NCI-H1694 (cell line): ENCODE data around the gene PMEPA1.

Experiments
- DNase-seq: peaks from one replicate; lab custom pipeline; 2025; lab: John Stamatoyannopoulos, UW

Gene PMEPA1

DNA sequence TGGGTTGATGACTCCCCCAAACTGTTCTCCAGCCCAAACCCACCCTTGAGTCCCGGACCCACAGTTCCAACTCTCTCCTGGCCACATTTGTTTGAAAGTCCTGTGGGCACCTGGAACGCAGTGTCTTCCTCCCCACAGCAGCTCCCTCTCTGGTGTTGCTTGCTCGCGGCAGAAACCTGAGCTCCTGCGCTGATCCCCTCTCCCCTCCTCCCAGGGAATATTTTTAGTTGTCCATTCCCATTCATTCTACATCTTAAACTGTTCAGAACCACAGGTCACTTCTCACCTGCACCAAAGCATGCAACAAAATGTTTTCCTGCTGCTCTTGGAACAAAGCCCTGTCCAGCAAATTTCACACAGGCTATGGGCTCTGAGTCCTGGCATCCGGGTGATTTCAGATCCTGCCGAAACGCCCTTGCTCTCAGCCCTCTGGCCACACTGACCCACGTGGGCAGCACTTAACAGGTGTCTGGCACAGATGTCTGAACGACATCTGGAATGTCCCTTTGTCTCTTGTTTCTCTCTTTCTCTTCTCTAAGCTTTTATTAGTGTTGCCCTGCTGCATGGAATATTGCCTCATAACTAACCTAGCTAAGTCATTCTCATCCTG, 27.0 kb upstream of the PMEPA1 start:
- no peak for DNase-seq

DNA sequence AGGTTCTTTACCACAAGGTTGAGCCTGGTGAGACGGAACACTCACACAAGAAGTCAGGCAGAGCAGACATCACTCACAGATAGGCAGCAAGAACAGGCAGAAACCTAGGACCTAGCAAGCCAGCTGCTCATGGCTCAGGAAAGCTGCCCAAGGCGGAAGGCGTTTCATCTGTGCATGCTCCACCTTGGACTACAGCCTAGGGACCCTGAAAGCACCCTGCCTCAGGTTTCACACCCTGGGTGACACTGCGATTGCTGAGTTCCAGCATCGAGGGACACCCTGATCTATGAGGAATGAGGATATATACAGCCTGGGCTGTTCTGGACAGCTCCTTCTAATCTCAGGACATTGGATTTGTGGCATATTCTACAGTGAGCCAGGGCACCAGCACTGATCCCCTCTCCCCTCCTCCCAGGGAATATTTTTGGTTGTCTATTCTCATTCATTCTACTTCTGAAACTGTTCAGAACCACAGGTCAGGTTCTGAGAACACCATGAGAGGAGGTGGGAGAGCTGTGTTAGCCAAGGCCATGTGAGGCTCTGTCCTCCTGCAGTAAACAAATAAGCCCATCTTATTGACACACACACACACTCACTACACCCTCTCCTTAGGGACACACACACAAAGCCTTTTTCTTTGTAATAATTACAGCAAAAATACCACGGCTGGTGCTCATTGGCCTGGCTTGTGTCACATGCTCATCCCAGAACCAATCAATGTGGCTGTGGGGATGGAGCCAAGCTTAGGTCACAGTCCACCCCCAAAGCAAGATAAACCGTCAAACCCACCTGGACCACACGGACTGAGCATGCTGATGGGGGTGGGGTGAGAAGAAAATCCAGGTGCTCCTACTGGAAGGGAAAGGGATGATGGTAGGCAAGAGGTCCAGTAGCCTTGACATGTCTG, 26.3 kb upstream of the PMEPA1 start:
- DNase-seq: no peak

DNA sequence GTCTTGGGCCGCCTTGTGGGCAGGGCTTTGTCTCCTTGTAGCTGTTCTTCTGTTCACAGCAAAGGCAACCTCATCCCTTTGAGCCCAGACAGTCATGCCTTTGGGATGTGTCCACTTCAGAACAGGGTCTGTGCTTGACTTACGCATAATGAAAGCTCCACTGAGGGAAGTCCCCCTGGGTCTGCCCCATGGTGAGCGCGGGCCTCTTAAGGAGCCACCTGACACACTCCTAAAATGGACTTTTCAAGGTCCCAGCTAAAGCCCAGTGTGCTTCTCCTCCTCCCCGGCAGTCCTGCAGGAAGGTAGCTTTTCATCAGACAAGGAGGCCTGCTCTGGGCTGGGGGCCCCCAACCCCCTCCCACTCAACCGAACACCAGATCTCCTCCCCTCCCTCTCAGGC, 24.9 kb upstream of the PMEPA1 start:
- no peak for DNase-seq

DNA sequence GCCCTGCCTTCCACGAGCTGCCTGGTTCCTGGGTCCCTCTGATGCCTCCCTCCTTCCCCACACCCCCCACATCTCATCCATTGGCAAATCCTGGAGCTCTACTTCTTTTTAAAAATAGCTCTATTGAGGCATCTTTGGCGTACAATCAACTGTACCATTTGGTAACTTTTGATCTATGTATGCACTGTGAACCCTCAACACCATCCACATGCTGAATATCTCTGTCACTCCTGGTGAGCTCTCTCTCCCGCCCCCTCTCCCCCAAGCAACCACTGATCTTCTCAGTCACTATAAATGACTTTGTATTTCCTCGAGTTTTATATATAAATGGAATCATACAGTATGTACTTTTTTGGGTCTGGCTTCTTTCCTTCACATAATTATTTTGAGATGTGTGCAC, 22.4 kb upstream of the PMEPA1 start:
- no peak for DNase-seq

DNA sequence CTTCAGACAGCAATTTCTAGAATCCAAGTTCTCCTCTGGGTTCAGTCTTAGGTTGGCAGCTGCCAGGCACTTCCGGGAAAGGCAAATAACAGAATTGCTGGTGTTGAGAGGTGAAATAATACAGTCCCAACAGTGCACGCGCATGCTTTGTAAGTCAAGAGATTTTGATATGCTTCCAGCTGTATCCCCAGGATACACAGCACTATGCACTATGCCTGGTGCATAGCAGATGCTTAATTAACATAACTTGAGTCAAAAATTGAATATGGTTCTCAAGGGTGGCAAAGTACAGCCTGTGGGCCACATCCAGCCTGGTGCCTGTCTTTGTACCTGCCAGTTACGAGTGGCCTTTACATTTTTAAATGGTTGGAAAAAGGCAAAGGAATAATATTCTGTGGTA, 18.9 kb upstream of the PMEPA1 start:
- DNase-seq: no peak

DNA sequence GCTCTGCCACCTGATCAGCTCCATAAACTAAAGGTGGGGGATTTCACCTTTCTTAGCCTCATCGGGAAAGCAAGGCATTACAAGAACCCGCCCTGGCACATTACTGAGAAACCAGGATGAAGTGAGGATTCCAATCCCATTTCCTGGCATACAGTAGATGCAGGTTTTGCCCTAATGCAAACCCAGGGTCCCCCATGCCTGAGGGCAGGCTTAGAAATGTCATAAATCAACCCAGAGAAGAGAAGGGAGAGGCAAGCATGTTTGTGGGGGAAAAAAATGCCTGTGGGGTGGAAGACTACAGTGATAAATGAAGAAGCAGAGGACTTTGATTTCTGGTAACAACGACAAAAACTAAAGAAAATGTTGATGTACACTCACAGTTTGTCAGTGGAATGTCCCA, 18.0 kb upstream of the PMEPA1 start:
- no peak for DNase-seq

DNA sequence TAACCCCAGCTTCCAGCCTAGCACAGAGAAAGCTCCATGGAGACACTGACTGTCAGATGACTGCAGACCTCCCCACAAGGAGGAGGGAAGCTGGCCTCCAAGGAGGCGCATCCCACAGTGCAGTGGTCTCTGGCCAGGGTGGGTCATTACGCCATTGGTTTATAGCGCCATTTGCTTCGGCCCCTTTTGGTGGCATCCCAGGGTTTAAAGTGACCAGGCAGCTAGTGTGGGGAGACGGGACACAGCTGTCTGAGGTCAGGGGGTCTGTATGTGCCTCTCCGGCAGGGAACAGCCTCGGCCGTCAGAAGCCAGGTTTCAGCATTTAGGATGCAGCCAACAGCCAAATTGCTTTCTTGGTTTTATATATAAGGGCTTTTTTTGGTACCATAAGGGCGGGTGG, 15.8 kb upstream of the PMEPA1 start:
- no peak for DNase-seq

DNA sequence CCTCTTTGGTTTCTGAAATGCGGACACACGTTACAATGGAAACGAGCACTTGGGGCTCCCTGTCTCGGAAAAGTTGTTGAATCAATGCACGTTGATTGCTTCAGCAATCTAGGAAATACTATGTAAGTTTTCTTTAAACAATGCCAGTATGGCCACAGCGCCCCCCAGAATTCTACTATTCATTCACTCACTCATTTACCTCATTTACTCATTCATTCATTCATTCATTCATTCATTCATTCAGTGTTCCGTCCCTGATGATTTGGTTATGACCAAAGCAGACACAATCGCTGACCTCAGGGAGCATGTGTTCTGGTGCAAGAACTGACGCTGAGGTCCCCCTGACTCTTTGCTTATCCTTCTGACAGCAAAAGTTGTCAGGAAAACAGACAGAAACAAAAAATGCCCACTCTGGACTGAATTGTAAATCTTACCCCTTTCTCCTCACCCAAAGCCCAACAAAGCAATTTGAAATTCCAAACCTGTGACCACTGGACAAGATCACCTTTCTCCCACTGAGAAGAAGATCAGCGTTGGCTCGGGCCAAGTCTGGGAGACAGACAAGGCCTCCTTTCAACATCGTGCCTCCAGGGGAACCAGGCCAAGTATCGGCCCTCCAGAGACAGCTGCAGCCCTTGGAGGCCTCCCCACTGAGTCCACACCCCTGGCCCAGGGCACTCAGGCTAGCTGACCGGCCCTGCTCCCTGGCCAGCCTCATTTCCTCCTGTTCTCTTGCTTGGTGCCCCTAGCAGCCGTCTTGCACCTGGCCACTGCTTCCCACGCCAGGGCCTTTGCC, 15.0 kb upstream of the PMEPA1 start:
- no peak for DNase-seq

DNA sequence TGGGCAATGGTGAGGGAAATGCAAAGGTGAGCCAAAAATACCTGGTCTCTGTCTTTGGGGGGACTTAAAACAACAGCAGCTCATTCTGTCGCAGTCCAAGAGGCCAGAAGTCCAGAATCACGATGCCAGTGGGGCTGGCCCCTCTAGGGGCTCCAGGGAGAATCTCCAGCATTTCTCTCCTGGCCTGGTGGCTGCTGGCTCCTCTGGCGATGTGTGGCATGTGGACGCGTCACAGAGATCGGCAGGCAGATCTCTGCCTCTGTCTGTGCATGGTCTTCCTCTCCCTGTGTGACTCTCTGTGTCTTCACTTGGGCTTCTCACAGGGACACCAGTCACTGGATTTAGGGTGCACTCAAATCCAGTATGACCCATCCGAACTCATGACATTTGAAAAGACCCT, 14.0 kb upstream of the PMEPA1 start:
- no peak for DNase-seq

DNA sequence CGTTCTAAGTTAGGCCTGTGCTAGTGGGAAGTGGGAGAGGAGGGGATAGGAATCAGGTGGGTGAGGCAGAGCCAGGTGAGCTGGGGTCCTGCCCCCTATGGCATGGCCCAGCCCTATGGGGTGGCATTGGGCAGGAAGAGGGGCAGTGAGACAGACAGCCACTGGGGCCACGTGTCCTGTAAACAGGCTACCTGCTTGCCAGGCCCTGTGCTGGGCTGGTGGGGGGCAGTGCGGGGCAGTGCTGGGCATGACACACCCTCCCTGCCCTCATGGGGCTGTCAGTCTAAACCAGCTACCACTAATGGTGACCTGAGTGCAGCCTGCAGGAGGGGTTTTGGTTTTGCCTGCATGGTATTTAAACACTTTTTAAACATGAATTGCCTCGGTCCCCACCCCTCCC, 10.1 kb upstream of the PMEPA1 start:
- no peak for DNase-seq

DNA sequence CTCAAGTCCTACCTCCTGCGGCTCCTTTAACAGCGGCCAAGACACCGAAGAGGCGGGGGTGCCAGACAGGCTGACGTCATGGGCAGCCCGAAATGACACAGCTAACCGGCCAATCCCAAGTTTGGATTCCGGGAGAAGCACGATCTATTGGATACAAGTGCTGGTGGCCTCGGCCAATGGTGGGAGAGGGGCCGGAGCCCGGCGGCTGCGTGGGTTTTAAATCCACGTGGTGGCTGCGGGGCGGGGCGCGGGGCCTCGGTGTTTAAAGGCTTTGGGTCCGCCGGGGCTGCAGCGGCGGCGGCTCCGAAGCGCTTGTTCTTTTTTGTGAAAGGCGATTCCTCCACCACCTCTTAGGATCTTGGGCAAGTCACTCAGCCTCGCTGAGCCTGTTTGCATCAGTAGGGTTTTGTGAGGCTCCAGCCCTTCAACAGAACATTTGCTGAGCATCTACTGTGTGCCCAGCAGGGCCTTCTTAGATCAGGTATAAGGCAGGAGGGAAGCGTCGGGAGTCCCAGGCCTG, 8.7 kb upstream of the PMEPA1 start:
- DNase-seq: peak; percentile 77

DNA sequence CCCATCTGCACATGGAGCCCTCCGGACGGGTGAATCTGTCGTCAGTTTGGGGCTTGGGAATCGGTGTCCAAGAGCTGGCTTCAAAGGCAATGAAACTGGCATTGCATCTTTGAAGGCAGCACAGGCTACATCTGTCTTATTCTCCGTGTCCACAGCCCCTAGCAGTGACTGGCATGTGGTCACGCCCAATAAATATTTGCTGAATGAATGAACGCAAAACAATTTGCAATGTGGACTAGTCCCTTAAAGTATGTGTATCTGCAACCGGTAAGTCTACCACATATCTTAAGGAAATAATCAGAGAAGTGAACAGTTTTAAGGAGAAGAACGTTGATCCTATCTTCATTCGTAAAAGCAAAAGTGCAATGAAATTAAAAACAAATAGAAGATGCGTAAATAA, 8.0 kb upstream of the PMEPA1 start:
- DNase-seq: no peak

DNA sequence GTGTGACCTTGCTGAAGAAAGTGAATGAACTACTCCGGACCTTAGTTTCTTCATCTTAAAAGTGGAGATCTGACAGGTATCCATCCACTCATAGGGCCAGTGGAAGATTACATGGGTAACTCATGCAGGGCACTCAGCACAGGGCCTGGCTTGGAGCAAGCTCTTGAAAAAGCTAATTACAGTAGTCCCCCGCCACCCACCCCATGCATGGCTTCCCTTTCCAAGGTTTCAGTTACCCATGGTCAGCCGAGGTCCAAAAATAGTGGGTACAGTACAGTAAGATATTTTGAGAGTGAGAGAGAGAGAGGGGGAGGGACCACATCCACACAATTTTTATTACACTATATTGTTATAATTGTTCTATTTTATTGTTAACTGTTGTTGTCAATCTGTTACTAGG, 7.1 kb upstream of the PMEPA1 start:
- no peak for DNase-seq

DNA sequence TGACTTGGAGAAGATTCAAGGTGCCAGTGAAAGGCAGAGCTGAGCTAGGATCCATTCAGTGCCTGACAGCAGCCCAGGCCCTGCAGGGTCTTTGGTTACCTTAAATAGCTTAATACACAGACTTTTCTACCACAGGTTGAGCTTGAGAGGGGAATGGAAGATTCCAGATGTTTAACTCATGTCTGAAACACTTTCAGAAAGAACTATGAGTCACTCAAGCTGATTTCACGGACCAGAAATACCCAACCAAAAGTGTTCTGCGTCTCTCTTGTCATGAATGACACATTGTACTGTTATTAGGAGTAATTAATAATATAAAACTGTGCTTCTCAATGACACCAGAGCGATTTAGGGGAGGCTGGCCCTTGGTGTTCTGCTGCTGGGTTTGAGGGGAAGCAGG, 6.4 kb upstream of the PMEPA1 start:
- no peak for DNase-seq

DNA sequence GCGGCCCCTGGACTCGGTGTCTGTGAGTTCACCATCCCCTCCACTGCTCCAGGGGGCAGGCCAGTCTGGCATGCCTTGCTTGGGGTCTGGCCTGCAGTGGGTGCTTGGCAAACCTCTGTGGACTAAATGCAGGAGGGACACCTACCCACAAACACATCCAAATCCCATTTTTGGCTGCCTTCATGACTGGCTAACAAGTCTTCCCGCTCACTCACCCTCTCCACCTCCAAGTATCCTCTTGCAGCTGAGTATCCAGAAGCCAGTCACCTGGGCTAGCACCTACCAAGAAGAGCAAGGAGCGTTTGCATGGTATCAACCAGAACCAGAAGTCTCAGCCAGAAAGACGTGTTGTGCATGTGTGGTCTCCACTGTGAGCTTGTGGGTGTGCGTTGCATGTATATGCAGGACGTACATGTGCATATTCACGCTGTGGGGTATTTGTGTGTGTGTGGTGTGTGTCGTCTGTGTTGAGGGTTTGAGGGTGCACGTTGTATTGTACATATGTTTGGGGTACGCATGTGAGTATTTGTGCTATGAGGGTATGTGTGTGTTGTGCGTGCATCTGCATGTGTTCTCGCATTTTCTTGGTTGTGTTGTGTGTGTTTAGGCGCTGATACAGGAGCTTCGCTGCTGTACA, 5.6 kb upstream of the PMEPA1 start:
- DNase-seq: no peak

DNA sequence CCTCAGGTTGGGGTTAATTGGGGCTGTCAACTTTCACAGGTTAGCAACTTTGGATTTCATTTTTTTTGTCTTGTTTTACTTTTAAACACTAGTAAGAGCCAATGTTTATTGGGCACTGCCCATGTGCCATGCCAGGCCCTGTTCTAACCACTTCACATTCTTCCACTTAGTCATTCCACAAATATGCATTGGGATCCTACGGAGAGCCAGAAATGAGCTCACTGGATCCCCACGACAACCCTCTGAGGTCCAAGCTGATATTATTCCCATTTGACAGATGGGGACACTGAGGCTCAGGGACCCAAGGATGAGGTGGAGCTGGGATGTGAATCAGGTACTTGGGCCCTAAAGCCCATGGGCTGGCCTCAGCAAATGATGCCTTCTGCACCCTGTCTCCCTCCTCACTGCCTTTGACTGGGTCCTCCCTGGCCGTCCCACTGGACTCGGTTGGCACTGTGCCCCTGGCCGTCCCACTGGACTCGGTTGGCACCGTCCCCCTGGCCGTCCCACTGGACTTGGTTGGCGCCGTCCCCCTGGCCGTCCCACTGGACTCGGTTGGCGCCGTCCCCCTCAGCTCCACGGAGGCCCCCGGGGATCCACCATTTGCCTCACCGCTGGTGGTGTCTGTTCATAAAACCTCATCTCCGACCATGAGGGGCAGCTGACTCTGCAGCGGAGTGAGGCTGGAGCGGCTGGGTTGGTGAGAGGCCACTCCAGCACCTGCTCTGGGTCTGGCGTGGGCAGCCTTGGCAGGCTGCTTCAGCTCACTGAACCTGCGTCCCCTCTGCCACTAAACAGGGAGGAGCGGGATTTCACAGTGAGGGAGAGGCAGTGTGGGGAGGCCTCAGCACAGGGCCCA, 4.8 kb upstream of the PMEPA1 start:
- DNase-seq: no peak

DNA sequence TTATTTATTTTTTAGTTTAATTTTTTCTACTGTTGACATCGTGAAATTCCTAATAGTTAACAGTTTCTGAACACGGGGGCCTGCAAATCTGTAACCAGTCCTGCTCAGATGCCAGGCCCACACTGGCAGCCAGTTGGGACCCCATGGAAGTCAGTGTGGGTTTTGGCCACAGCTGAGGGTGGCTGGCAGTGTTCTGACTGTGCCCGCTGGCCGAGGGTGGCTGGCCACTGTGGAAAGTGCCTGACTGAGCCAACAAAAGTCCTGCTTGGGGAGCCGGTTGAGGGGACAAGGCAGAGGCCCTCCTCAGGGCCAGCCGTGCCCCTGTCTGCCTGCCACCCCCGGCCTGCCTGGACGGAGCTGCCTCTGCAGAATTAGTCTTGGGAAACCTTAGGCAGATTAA, 4.1 kb upstream of the PMEPA1 start:
- DNase-seq: no peak

DNA sequence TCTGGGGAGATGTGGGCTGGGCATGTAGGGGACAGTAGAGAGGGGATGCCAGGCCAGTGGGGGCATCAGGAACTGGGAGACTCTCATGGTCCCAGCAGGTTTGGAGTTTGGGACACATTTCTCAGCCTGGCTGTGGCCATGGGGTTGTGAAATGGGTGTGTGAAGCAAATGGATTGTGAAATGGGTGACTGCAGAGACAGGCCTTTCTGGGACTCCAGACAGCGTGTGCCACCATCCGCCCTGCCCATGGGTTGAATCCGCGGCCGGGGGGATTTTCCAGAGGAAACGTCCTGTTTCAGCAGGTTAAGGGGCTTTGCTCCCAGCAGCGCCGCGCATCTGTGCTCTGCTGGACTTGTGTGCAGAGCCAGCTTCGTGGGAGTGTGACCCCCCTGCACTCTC, 3.7 kb upstream of the PMEPA1 start:
- DNase-seq: no peak

DNA sequence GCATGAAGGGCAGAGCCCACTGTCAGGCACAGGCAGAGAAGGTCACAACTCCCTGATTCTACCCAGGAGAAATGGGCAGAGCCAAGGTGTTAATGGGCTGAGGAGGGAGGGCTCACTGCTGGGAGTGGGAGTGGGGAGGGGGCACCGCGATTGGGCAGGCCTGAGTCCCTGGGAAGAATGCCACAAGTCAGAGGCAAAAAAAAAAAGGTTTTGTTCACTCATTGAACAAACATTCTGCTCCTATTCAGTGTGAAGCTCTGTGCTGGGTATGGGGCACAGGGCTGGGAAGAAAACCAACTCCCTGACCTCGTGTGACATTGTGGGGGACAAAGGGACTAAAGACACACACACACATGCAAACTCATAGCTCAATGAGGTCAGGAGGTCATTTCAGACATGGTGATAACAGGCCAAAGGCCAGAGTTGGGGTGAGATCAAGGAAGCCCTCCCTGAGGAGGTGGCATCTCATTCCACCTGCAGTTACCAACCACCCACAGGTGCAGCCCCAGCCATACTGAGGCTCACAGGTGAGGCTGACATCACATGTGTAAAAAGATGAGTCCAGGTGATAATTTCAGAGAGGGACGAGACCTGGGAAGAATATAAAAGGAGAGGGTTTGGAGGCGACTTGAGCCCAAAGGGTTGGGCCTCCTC, 3.2 kb upstream of the PMEPA1 start:
- DNase-seq: no peak

DNA sequence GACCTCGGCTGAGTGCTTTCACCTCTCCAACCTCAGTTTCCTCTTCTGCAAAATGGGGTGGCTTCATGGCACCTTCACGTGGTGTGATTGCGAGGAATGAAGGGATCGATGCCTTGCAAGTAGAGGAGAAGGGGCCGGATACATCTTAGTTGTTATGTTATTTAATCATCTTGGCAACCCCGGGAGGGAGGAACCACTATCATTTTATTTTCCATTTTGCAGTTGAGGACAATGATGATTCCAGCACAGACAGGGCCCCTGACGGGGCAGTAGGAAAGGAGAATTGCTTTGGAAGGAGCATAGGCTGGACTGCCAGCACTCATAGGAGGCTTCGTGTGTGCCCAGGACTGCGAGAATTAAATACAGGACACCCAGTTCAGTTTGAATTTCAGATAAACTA, 2.5 kb upstream of the PMEPA1 start:
- DNase-seq: no peak

DNA sequence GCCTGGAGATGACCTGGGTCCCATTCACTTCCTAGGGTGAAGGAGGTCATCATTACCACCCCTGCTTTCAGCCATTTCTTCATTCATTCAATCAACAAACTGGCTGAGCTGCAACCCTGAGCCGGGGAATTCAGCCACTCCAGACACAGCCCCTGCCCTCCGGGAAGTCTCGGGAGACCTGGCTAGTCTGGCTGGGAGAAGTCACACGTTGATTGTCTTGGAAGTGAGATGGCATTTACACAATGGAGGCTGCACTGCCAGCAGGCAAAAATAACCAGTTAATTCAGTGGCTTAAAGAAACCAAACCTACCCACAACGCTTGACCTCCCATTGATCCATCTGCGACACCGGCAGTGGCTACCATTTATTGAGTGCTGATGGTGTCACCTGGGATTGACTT, 2.0 kb upstream of the PMEPA1 start:
- DNase-seq: no peak
